ENCODE data around the gene LRP1B.

The LRP1B gene

GRCh38 chr2:141737492-141738255, 393.1 kb downstream of the LRP1B start:
- no peak for DNase-seq

- DNase-seq = no peak
Observed at GRCh38 chr2:141736466-141736865, 394.4 kb downstream of the LRP1B start.

GRCh38 chr2:141728886-141729285, 401.9 kb downstream of the LRP1B start:
- DNase-seq = no peak

DNA sequence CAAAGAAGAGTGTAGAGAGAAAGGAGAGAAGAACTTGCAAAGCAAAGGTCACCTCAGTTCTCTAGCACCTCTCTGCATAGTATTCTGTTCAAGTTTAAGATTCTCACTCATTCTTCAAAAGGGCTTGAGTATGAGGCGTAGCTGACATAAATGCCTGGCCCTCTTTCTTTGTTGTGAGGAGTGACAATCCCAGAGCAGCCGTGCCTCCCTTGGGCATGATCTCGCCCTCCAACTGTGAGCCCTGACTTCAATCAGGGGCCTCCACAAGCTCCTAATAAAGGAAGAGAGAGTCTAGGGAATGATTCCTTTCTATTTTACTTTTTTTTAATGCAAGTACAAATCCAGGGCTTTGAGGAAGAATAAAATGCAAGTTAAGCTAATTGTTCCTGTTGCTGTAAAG, 402.7 kb downstream of the LRP1B start:
- no peak for DNase-seq

- no peak for DNase-seq
Observed at GRCh38 chr2:141724426-141724825, 406.4 kb downstream of the LRP1B start.

- DNase-seq = no peak
Observed at GRCh38 chr2:141723814-141724213, 407.0 kb downstream of the LRP1B start.

DNA sequence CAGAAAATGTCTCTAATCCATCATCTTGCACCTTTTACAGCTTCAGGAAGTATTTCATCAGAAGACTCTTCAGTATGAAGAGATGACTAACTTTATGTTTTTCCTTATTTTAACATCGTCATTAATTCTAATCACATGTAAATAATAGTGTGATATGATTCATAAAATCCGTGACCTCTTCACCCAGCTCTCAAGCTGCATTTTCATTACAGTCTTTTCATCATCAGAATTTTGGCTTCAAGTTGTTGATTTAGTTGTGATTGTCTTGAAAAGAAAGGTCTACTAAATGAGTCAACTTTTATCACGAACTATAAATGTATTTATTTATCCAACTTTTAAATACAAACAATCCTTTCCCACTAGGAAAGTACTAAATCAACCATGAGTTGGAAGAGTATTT, 410.3 kb downstream of the LRP1B start:
- DNase-seq = no peak

GRCh38 chr2:141714496-141714895, 416.3 kb downstream of the LRP1B start:
- DNase-seq = no peak

DNA sequence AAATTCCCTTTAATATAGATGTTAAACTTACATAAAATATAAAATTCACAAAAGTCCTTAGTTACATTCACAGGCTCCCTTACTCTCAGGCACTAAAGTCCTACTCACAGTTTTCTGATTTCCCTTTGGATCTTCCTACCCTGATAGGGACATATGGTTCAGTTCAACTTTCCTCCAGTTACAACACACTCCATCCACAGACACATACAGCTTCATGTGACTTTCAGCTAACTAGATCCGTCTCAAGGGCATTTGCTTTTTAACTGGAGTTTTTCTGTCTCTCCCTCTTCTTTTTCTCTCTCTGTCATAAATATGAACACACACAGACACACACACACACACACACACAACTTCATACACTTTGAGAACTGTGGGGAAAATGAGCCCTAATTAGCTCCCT, 419.2 kb downstream of the LRP1B start:
- DNase-seq = no peak

GRCh38 chr2:141710589-141711239, 420.1 kb downstream of the LRP1B start:
- no peak for DNase-seq

DNA sequence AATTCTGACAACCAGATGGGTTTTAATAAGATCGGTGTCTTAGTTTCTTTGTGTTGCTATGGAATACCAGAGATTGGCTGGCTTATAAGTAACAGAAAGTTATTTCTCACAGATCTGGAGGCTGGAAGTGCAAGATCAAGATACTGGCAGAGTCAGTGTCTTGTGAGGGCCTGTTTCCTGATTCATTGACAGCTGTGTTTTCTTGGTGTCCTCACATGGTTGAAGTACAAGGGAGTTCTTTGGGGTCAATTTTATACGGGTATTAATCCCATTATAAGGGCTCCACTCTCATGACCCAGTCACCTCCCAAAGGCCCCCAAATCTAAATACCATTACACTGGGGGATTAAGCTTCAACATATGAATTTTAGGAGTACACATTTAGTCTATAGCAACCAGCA, 421.1 kb downstream of the LRP1B start:
- DNase-seq = no peak

- DNase-seq = no peak
Observed at GRCh38 chr2:141707486-141707885, 423.3 kb downstream of the LRP1B start.

DNA sequence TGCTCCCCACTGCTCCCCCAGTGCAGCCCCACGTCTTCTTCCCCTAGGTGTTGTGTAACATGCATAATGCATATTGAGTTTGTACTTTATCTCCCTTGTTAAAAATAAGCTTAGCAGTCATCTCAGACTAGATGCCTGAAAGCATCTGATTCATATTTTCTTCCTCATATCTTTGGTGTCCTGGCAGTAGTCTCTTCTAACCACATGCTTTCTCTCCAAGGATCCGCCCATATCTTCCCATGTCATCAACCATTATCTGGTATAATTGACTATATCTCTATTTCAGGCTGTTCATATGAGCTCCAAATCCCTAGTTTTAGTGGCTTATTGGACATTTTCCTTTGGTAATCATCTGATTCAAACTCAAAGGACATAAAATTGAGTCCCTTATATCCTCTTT, 426.3 kb downstream of the LRP1B start:
- DNase-seq = no peak

GRCh38 chr2:141703501-141703900, 427.3 kb downstream of the LRP1B start:
- DNase-seq = no peak

DNA sequence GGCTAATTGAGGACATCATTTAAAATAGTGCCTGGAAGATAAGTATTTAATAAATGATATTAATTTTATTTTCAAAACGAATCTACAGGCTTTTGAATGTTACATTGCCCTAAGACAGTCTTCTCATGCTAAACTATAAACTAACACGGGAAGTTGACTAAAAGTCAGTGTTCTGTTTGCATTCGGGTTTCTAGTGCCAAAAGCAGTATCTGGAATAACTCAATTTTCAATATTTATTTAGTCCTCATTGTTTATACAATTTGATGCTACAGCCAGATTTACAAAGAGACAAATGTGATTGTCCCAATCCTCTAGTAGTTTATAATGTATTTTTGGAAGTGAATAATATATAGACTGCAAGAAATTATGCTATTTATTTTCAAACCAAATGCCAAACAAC, 429.2 kb downstream of the LRP1B start:
- DNase-seq = no peak

DNA sequence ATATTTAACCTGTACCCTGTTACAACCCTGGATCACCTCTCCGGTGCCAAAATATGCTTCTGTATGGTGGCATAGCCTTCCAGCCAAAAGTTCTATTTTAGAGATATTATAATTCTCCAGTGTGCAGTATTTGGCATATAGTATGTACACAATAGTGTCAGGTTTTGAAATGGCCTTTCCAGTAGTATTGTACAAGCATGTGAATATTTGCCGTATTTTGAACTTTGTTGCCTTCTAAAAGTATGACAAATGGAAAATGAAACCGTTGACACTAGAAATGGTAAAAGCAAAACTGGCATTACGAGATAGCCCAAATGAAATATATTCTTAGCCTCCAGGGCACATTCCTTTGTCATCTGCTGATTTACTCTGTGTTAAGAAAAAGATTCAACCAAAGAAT, 431.2 kb downstream of the LRP1B start:
- DNase-seq = no peak

GRCh38 chr2:141698500-141698899, 432.3 kb downstream of the LRP1B start:
- DNase-seq = no peak

DNA sequence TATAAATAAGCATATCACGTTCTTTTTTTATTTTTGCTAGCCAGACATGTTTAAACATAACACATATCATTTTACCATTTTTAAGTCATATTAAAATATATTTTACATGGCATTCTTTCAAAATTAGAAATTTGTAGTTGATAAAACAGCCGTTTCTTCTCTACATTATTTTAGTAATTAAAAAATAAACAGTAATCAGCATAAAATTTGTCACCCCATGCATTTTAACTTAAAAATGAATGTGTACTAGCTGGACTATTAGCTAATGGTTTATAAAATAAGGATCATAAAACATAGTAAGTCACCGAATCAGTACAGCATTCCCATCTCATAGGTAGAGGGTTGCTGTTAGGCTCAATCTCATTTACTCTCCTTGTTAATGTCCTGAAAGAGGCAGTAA, 433.8 kb downstream of the LRP1B start:
- no peak for DNase-seq

GRCh38 chr2:141694180-141694579, 436.6 kb downstream of the LRP1B start:
- DNase-seq = no peak

DNA sequence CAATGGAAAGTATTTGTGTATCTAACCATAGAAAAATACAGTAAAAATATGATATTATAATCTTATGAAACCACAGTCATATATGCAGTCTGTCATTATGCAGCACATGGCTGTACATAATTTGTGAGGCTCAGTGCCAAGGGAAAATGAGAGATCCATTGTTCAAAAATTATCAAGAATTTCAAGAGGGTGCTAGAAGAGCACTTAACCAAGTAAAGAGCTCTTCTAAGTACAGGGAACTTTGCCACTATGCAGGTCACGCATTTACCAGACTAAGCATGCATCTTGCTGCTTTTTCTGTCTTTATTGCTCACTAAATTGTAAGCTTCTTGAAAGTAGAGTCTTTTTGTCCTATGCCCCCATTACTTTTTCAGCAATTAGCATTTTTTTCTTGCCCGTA, 438.0 kb downstream of the LRP1B start:
- no peak for DNase-seq

- no peak for DNase-seq
Observed at GRCh38 chr2:141676139-141676538, 454.7 kb downstream of the LRP1B start.

DNA sequence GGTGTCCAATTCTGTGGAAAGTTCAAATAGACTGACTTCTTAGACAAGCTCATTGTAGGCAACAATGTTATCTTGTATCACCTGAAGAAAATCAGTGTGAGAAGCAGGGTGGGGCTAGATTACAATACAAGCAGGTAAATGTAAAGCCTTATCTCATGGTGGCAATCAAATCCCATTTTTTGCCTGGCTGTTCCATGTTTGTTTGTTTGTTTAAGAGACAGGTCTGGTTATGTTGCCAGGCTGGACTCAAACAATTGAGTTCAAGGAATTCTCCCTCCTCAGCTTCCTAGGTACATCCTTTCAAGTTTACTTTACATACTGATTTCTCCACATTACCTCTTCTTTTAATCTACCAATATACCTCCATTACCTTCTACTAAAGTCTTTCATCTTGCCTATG, 464.6 kb downstream of the LRP1B start:
- no peak for DNase-seq

DNA sequence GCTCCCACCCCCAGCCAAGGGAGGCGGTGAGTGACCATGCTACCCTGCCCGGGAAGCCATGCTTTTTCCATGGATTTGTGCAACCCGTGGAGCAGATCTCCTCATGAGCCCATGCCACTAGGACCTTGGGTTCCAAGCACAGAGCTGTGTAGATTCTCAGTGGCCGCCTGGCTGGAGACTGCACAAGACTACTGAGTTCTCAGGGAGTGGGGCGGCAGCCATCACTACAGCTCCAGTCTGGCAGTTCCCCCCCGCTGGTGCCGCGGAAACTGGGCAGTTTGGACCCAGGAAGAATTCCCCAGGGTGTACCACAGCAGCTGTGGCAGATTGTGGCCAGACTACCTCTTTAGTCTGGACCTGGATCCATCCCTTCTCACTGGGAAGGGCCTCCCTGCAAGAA, 470.6 kb downstream of the LRP1B start:
- DNase-seq = no peak

DNA sequence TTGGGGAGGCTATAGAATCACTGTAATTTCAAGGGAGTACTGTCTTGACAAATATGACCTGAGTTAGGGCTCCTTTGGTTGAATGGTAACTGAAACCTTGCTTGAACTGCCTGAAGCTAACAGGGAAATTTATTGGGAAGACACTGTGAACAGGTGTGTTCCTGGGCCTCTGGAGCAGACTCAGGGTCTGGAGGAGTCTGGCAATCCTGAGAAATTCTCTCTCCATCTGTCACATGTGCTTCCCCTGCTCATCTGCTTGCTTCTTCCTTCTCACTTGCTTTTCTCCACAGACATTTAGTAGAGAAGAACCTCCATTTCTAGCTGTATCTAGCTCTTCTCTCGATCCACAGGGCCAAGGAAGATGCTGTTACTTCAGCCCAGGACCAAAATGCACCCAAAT, 476.5 kb downstream of the LRP1B start:
- no peak for DNase-seq

DNA sequence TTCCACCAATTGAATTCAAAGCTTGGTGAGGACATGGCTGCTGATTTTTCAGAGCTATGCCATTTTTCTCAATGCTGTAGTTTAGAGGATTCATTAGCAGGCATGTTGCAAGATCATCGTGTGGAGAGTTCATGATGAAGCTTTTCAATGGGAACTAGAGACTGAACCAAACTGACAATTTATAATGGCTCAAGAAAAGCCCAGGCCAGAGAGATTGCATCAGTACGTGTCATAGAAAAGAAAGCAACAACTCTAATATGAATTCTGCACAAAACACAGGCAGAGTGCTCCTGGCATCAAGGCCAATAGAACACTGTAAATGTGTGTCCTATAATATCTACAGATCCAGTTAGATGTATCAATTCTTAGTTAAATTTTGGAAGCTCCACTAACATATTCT, 477.6 kb downstream of the LRP1B start:
- no peak for DNase-seq
